Spleen (tissue), 11 donors: ENCODE results near the gene GID8. TPM values are rescaled to one million over a fixed set of nuclear protein-coding genes. Genes with fewer than 3 reads are reported as not detected.
A peak's percentile ranks its signal among the peaks of the same experiment; 100 is the strongest.

Source experiments
- DNase-seq: peaks from one replicate; pipeline ENCODE4 v3.0.0-alpha.2; 2020
- H3K27ac ChIP-seq, 8 donors: fragments of 200-600 bp; sonication (generic) in 7 of 8; 1 replicate in 4 of 8; 2 replicates in 4 of 8; pipeline versions ENCODE4 v1.5.0 to v1.8.0; 2016 to 2021; ENCODE audit warnings: inconsistent platforms in 4 of 8, mild to moderate bottlenecking in 4 of 8, moderate library complexity in 1 of 8
- H3K27me3 ChIP-seq, 7 donors: fragments of 200-600 bp; sonication (generic) in 6 of 7; replicated peaks in 1 of 7; 1 replicate in 4 of 7; 2 replicates in 3 of 7; pipeline versions ENCODE4 v1.5.0 to v1.8.0; 2016 to 2021; ENCODE audit warnings: inconsistent platforms in 3 of 7, mild to moderate bottlenecking in 1 of 7
- H3K36me3 ChIP-seq, 6 donors: fragments of 200-600 bp; sonication (generic) in 5 of 6; 1 replicate in 4 of 6; 2 replicates in 2 of 6; pipeline versions ENCODE4 v1.5.0 to v1.8.0; 2016 to 2021; ENCODE audit warnings: inconsistent platforms in 2 of 6
- H3K4me1 ChIP-seq, 6 donors: fragments of 200-600 bp; sonication (generic) in 5 of 6; 1 replicate in 3 of 6; 2 replicates in 3 of 6; pipeline versions ENCODE4 v1.5.0 to v1.8.0; 2016 to 2021; ENCODE audit warnings: inconsistent platforms in 3 of 6
- H3K4me3 ChIP-seq, 8 donors: fragments of 200-600 bp; sonication (generic) in 7 of 8; 1 replicate in 4 of 8; 2 replicates in 4 of 8; pipeline versions ENCODE4 v1.5.0 to v1.8.0; 2016 to 2021; ENCODE audit warnings: inconsistent platforms in 4 of 8, mild to moderate bottlenecking in 4 of 8, moderate library complexity in 2 of 8
- H3K9me3 ChIP-seq, 8 donors: fragments of 200-600 bp; sonication (generic) in 7 of 8; 1 replicate in 4 of 8; 2 replicates in 4 of 8; pipeline versions ENCODE4 v1.5.0 to v1.8.0; 2016 to 2021; ENCODE audit warnings: inconsistent platforms in 4 of 8
- CTCF ChIP-seq, 11 experiments: fragments of 200-600 bp in 7 of 11; fragments of 450-650 bp in 4 of 11; sonication (generic) in 4 of 11; IDR thresholded peaks in 8 of 11; conservative IDR thresholded peaks in 3 of 11; 1 replicate in 7 of 11; 2 replicates in 4 of 11; pipeline versions ENCODE4 v1.4.0 to v1.8.0; 2016 to 2021; ENCODE audit warnings: antibody characterized with exemption in 11 of 11, inconsistent platforms in 4 of 11, mild to moderate bottlenecking in 1 of 11
- POLR2A ChIP-seq, 3 donors: fragments of 450-650 bp; IDR thresholded peaks; one replicate each; pipeline ENCODE4 v1.5.1; 2017; ENCODE audit warnings: antibody characterized with exemption in 3 of 3, mild to moderate bottlenecking in 1 of 3
- POLR2AphosphoS5 ChIP-seq, 3 donors: sonication (generic); formaldehyde crosslinking; IDR thresholded peaks; one replicate each; pipeline ENCODE4 v1.5.1; 2017; ENCODE audit warnings: antibody characterized with exemption in 3 of 3
- WGBS, 5 donors: extraction: QIAGEN DNeasy Blood & Tissue Kit in 3 of 5; methylation state at CpG; one replicate each; pipeline versions ENCODE4 v1.1.5 to v1.1.7; 2013 to 2018; 5-methylcytosine and 5-hydroxymethylcytosine counted together
- intact Hi-C: fragments of 100-400 bp; cut with DNase I; formaldehyde crosslinking; loops from one replicate; pipeline ENCODE4 v1.15.0; 2023; ENCODE audit warnings: low total_unique reads
- polyA plus RNA-seq, 3 donors: library from polyadenylated mRNA; stranded (reverse); fragments of 200-250 nt; gene quantifications; one replicate each; pipeline ENCODE4 v1.2.1, GENCODE V29; 2013
- total RNA-seq, 7 donors: library from RNA; depleted of rRNA in 3 of 7; stranded (reverse); fragments of >200 nt in 3 of 7; fragmentation: NEBNext Ultra II Directional in 4 of 7; extraction: Animal tissue kit (Norgen Biotek cat#: 25700) in 4 of 7; gene quantifications; one replicate each; pipeline versions ENCODE4 v1.1.0 to v1.2.1, GENCODE V29; 2016 to 2021
- donor health status: healthy with polysubstance abuse.
- donor health status: DM: no; HTN: no; CAD: no; lungs with moderate emphysema.
- donor health status: DM: no; HTN: no; CAD: no.
- donor health status: Bipolar disorder and iron deficiency.
- donor health status: healthy.
- donor health status: DM: no; HTN: no; CAD: no.
- donor health status: DM: yes; HTN: yes; CAD: no.

GID8 gene
- total and polyA plus RNA-seq, 10 donors, result 9.7 to 33.3 (median 28.1) TPM

- TF ChIP-seq POLR2AphosphoS5 (IDR thresholded peaks at IDR 0.05) (no peak), CTCF (IDR thresholded peaks at IDR 0.05 in 8 of 11, conservative IDR thresholded peaks at IDR 0.05 in 3 of 11) (no peak), POLR2A (IDR thresholded peaks at IDR 0.05) (no peak)
- Histone ChIP-seq H3K4me3 (no peak overlapping the region), H3K36me3 (peaks cover 0 to 33% (median 8%) of the 10 kb centered on the region in 6 donors), H3K27me3 (peaks cover 0 to 47% (median 33%) of the 10 kb centered on the region in 7 donors), H3K27ac (no peak overlapping the region), H3K9me3 (no peaks in the 10 kb centered on the region), H3K4me1 (peaks cover 5 to 16% (median 13%) of the 10 kb centered on the region in 6 donors)
- intact Hi-C loops, result no loop called here
- DNase-seq, result no peak
- 48 to 61% (median 57%) methylated on average over 16 of the region's 16 CpGs for WGBS, 5 donors
These were observed 31.3 kb downstream of the GID8 start for GRCh38 chr20:62969179-62969760.

GRCh38 chr20:62969939-62970306, 32.0 kb downstream of the GID8 start:
- Histone ChIP-seq H3K27ac (no peak overlapping the region), H3K36me3 (peaks cover 0 to 26% (median 3%) of the 10 kb centered on the region in 6 donors), H3K4me1 (peaks cover 5 to 16% (median 13%) of the 10 kb centered on the region in 6 donors), H3K27me3 (peaks cover 0 to 53% (median 40%) of the 10 kb centered on the region in 7 donors), H3K9me3 (no peaks in the 10 kb centered on the region), H3K4me3 (no peak overlapping the region)
- TF ChIP-seq POLR2AphosphoS5 (IDR thresholded peaks at IDR 0.05) (peak in 1 of 3 donors; percentile 12), CTCF (IDR thresholded peaks at IDR 0.05 in 8 of 11, conservative IDR thresholded peaks at IDR 0.05 in 3 of 11) (no peak)
- intact Hi-C loops, result no loop called here
- no peak for DNase-seq
- 73 to 87% (median 83%) methylated on average over 8 of the region's 8 CpGs for WGBS, 5 donors

GRCh38 chr20:62970307-62971210, 32.6 kb downstream of the GID8 start:
- intact Hi-C loops, result no loop called here
- no peak for TF ChIP-seq CTCF (IDR thresholded peaks at IDR 0.05 in 8 of 11, conservative IDR thresholded peaks at IDR 0.05 in 3 of 11)
- no peak for TF ChIP-seq POLR2AphosphoS5 (IDR thresholded peaks at IDR 0.05)
- TF ChIP-seq POLR2A (IDR thresholded peaks at IDR 0.05), result no peak
- Histone ChIP-seq H3K36me3 (peaks cover 0 to 20% (median 0%) of the 10 kb centered on the region in 6 donors), H3K4me1 (peaks cover 5 to 16% (median 13%) of the 10 kb centered on the region in 6 donors), H3K27me3 (peaks cover 0 to 60% (median 46%) of the 10 kb centered on the region in 7 donors), H3K27ac (no peak overlapping the region), H3K9me3 (no peaks in the 10 kb centered on the region), H3K4me3 (no peak overlapping the region)
- DNase-seq, result no peak
- WGBS, 5 donors, result 48 to 63% (median 60%) methylated on average over 7 to 33 of the region's 33 CpGs
